ENCODE data around the gene SCML1.

SCML1 gene

GRCh38 chrX:17792826-17793225, 55.5 kb downstream of the SCML1 start:
- H3K27ac ChIP-seq (ENCODE audit: low read length), result no peak overlapping the region
- no peak overlapping the region for H3K4me3 ChIP-seq (ENCODE audit: low read depth in 1 of 2, low read length in 2 of 2)
- ATAC-seq (ENCODE audit: insufficient read depth, low read depth) (no peak), DNase-seq (no peak)
- TF ChIP-seq CTCF (IDR thresholded peaks at IDR 0.05; ENCODE audit: borderline replicate concordance, extremely low read depth, low read length, poor library complexity, severe bottlenecking), result no peak
- no peak for TF ChIP-seq EZH2 (IDR thresholded peaks at IDR 0.05; ENCODE audit: borderline replicate concordance, low read depth, low read length, severe bottlenecking)
- H3K4me2 ChIP-seq (ENCODE audit: insufficient read depth, low read length), result no peak overlapping the region
- no peaks in the 10 kb centered on the region for H3K4me1 ChIP-seq (ENCODE audit: insufficient read depth, low read length)
- H3K9me3 ChIP-seq (ENCODE audit: insufficient read depth, low read length, severe bottlenecking), result no peaks in the 10 kb centered on the region
- no peaks in the 10 kb centered on the region for H3K36me3 ChIP-seq (ENCODE audit: insufficient read depth, low read length)
- H4K20me1 ChIP-seq (ENCODE audit: insufficient read depth, low read length), result no peaks in the 10 kb centered on the region
- no peak overlapping the region for H2AFZ ChIP-seq (ENCODE audit: low read depth, low read length)
- H3K27me3 ChIP-seq (ENCODE audit: insufficient read depth, low read length, poor library complexity), result no peaks in the 10 kb centered on the region
- H3K79me2 ChIP-seq (ENCODE audit: insufficient read depth, low read length), result no peaks in the 10 kb centered on the region
- H3K9ac ChIP-seq (ENCODE audit: low read depth, low read length), result no peak overlapping the region

GRCh38 chrX:17798921-17799320, 61.6 kb downstream of the SCML1 start:
- Histone ChIP-seq H3K4me1 (ENCODE audit: insufficient read depth, low read length) (no peaks in the 10 kb centered on the region), H4K20me1 (ENCODE audit: insufficient read depth, low read length) (no peaks in the 10 kb centered on the region), H3K27ac (ENCODE audit: low read length) (no peak overlapping the region), H3K9ac (ENCODE audit: low read depth, low read length) (no peak overlapping the region), H3K4me3 (ENCODE audit: low read depth in 1 of 2, low read length in 2 of 2) (no peak overlapping the region), H3K79me2 (ENCODE audit: insufficient read depth, low read length) (no peaks in the 10 kb centered on the region), H3K36me3 (ENCODE audit: insufficient read depth, low read length) (no peaks in the 10 kb centered on the region), H3K9me3 (ENCODE audit: insufficient read depth, low read length, severe bottlenecking) (no peaks in the 10 kb centered on the region), H3K27me3 (ENCODE audit: insufficient read depth, low read length, poor library complexity) (no peaks in the 10 kb centered on the region), H3K4me2 (ENCODE audit: insufficient read depth, low read length) (no peak overlapping the region), H2AFZ (ENCODE audit: low read depth, low read length) (no peak overlapping the region)
- TF ChIP-seq EZH2 (IDR thresholded peaks at IDR 0.05; ENCODE audit: borderline replicate concordance, low read depth, low read length, severe bottlenecking), result no peak
- TF ChIP-seq CTCF (IDR thresholded peaks at IDR 0.05; ENCODE audit: borderline replicate concordance, extremely low read depth, low read length, poor library complexity, severe bottlenecking), result no peak
- no peak for DNase-seq
- ATAC-seq (ENCODE audit: insufficient read depth, low read depth), result no peak

GRCh38 chrX:17801431-17801830, 64.1 kb downstream of the SCML1 start:
- Histone ChIP-seq H2AFZ (ENCODE audit: low read depth, low read length) (no peak overlapping the region), H3K27me3 (ENCODE audit: insufficient read depth, low read length, poor library complexity) (no peaks in the 10 kb centered on the region), H3K4me2 (ENCODE audit: insufficient read depth, low read length) (no peak overlapping the region), H3K79me2 (ENCODE audit: insufficient read depth, low read length) (no peaks in the 10 kb centered on the region), H3K27ac (ENCODE audit: low read length) (no peak overlapping the region), H3K9ac (ENCODE audit: low read depth, low read length) (no peak overlapping the region), H3K9me3 (ENCODE audit: insufficient read depth, low read length, severe bottlenecking) (no peaks in the 10 kb centered on the region), H4K20me1 (ENCODE audit: insufficient read depth, low read length) (no peaks in the 10 kb centered on the region), H3K36me3 (ENCODE audit: insufficient read depth, low read length) (no peaks in the 10 kb centered on the region), H3K4me1 (ENCODE audit: insufficient read depth, low read length) (no peaks in the 10 kb centered on the region), H3K4me3 (ENCODE audit: low read depth in 1 of 2, low read length in 2 of 2) (no peak overlapping the region)
- ATAC-seq (ENCODE audit: insufficient read depth, low read depth), result no peak
- DNase-seq, result no peak
- TF ChIP-seq EZH2 (IDR thresholded peaks at IDR 0.05; ENCODE audit: borderline replicate concordance, low read depth, low read length, severe bottlenecking), result no peak
- no peak for TF ChIP-seq CTCF (IDR thresholded peaks at IDR 0.05; ENCODE audit: borderline replicate concordance, extremely low read depth, low read length, poor library complexity, severe bottlenecking)

GRCh38 chrX:17802756-17803155, 65.5 kb downstream of the SCML1 start:
- no peaks in the 10 kb centered on the region for H3K79me2 ChIP-seq (ENCODE audit: insufficient read depth, low read length)
- no peak overlapping the region for H2AFZ ChIP-seq (ENCODE audit: low read depth, low read length)
- no peaks in the 10 kb centered on the region for H3K9me3 ChIP-seq (ENCODE audit: insufficient read depth, low read length, severe bottlenecking)
- H4K20me1 ChIP-seq (ENCODE audit: insufficient read depth, low read length), result no peaks in the 10 kb centered on the region
- ATAC-seq (ENCODE audit: insufficient read depth, low read depth) (no peak), DNase-seq (no peak)
- H3K36me3 ChIP-seq (ENCODE audit: insufficient read depth, low read length), result no peaks in the 10 kb centered on the region
- no peak overlapping the region for H3K4me2 ChIP-seq (ENCODE audit: insufficient read depth, low read length)
- no peak overlapping the region for H3K4me3 ChIP-seq (ENCODE audit: low read depth in 1 of 2, low read length in 2 of 2)
- TF ChIP-seq EZH2 (IDR thresholded peaks at IDR 0.05; ENCODE audit: borderline replicate concordance, low read depth, low read length, severe bottlenecking), result no peak
- TF ChIP-seq CTCF (IDR thresholded peaks at IDR 0.05; ENCODE audit: borderline replicate concordance, extremely low read depth, low read length, poor library complexity, severe bottlenecking), result no peak
- no peaks in the 10 kb centered on the region for H3K4me1 ChIP-seq (ENCODE audit: insufficient read depth, low read length)
- no peak overlapping the region for H3K9ac ChIP-seq (ENCODE audit: low read depth, low read length)
- no peak overlapping the region for H3K27ac ChIP-seq (ENCODE audit: low read length)
- no peaks in the 10 kb centered on the region for H3K27me3 ChIP-seq (ENCODE audit: insufficient read depth, low read length, poor library complexity)
